Limb (tissue), 2 donors: ENCODE measurements around the gene REN.
A peak's percentile ranks its signal among the peaks of the same experiment; 100 is the strongest.

Source experiments
- DNase-seq, 2 donors: peaks; one replicate each; pipeline ENCODE4 v3.0.0-alpha.2; 2016; ENCODE audit errors: extremely low spot score in 2 of 2

REN gene

DNA sequence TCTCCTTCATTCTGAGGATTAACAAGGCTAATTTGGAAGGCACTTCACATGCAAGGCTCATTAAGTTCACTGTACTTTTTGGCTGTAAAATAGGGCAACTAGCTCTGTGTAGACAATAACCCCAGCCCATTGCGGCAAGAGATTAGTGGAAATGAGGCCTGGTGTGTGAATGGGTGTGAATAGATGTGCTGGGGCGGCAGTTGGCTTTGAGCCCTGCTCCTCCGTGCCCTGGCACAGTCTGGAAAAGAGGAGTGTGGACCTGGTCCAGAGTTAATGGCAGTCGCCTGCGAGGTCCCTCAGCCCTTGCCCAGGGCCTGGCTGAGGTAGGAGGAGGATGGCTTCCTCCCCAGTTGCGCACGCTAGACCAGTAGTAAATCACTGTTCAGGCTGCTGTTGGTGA lies 25.3 kb upstream of the REN start:
- no peak for DNase-seq

DNA sequence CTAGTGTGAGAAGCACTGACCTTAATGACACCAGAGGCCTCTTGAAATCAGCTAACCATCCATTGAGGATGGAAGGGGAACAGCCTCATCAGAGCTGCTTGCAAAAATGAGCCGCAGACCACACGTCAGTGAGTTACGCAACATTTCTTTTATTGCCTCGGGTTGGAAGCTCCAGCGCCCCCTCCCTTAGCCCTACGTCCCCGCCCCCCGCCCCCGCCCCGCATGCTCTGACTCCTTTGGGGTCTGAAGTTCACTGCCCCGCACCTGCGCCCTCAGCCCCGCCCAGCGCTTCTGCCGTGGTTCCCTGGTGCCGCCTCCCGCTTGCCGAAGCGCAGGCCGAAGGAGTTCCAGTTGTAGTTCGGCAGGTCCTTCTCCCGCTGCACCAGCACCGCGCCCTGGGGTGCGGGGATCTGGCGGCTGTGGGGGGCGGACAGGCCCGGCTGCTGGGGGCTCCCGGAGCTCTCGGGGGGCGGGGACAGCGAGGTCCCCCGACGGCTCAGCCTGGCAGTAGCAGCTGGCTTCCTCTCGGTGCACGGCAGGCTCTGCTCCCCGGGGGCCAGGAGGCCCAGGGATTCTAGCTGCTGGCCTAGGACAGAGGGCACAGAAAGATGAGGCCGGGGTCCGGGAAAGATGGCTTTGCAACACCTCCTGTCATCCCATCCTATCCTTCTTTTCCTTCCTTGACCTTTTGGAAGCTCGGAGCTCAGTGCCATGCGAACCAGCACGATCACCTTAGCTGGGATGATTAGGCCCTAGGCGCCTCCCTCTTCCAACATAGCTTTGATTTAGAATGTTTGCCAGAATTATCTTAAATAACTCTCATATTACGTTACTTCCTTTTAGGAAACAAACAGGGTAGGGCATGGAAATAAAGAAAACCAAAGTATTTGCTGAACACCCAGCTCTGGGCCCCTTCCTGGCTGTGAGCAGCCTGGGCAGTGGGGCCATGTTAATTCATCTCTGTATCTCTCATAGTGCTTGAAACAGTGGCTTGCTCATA lies 24.4 kb upstream of the REN start:
- peak; percentile 49 to 62 for DNase-seq

DNA sequence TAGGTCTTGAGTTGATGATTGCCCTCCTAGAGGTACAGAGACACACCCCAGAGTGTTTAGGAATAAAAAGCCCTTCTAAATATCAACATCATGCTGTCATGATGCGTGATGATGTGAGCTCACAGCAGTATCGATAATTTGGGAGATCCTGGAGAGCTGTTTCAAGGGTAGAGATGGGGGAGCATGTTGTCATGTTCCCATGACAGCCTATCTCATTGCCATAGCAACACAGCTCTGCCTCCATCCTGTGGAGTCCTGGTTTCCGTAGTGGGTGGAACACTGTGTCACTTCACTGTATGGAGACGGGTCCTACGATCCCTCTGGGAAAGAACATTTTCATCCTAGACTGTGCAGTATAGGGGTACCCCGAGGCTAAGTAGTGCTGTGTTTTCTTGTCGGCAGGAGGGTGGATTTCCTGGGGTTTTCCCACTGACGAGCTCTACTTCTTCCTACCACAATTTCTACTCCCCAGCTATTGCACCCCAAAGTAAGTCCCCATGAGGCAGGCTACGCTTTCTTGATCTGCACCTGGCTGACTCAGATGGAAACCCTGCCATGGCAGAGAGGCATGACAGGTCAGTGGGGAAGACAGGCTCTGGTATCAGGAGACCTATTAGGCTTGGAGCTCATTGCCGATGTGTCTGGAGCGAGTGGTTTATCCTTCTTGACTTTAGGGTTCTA lies 23.0 kb upstream of the REN start:
- no peak for DNase-seq

DNA sequence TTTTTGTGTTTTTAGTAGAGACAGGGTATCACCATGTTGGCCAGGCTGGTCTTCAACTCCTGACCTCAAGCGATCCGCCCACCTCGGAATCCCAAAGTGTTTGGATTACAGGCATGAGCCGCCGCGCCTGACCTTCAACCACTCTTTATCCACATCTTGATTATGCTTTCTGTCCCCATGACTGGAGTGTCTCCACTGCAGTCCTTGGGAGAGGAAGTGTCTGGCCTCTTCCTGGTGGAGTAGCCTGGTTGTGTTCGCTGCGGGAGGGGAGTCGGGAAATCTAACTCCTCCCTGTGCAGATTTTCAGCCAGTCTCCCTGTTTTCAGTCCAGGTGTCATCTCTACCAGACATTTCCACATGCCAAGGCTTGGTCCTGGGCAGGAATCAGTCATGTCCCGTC lies 20.5 kb upstream of the REN start:
- no peak for DNase-seq

DNA sequence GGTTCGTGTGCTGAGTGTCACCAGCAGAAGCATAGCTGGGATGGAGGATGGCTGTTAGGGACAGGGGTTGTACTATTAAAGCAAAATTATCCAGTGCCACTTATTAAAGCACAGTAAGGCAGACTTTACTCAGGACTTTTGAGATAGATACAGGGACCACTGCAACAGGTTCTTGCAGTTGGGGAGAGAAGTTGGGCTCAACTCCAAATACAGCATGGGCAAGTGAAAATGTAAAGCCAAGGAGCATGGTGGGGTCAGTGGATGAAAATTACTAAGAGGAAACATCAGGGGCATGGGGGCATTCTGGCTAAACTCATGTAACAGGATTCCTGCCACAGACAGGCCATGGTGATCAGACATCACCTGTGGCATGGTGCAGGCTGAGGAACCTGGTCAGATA lies 15.0 kb upstream of the REN start:
- DNase-seq, result no peak

DNA sequence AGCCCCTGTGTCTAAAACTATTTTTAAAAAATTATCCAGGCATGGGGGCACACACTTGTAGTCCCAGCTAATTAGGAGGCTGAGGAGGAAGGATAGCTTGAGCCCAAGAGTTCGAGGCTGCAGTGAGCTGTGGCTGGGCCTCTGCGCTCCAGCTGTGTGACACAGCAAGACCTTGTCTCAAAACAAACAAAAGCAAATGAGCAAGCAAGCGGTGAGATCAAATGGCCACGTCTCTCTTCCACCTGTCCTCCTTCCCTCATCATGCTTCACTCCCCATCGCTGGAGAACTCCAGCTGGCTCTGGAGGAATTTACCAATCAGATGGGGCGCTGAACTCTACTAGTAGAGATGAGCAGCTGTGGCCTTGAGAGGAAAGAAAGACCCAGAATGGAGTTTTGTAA lies 14.0 kb upstream of the REN start:
- no peak for DNase-seq

DNA sequence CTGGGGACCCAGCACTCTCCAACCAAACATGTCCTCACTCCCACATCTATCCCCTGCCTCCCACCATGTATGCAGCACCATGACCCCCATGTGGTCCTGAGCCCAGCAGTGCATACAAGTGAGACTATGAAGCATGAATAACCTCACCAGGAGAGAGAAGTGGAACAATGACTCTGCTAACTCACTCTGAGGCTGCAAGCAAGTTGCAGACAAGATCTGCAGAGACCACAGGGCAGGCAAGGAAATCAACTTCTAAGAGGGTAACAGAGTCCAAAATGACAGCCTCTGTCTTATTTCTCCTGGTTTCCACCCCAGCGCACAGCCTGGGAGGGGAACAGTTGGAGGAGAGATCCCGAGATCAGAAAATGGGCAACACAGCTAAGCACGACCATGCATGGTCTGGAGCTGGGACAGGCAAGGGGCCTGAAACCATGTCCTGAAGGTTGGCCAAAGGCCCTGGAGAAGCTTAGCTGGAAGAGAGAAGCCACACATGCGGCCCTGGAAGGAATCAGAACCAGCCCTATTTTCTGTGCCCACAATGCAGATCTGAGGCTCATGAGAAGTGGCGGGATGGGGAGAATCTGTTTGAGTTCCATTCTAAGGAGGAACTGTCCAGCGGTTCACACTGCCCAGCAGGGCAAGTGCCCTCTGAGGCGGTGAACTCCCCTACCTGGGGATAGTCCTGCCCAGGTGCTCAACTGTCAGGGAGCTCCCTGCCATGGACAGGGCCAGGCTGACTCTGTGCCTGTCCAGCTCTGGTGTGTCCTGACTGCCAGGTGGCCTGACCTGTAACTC lies 12.5 kb upstream of the REN start:
- DNase-seq, result no peak

DNA sequence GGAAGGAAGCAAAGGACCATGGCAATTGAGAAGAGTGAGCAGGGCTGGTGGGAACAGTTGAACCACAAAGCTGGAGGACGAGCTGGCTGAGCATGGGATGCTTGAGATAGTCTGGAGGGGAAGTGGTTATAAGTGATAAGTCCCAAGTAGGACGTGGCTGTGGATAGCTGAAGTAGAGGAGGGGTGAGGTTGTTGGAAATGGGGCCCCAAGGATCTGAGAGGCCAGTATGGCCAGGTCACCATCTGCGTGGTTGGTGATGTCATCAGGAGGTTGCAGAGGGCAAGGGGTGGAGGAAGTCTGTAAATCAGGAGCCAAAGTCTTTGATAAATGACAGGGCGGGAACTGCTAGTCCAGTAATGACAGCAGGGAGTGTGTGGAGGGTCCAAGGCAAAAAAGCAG lies 11.0 kb upstream of the REN start:
- no peak for DNase-seq

DNA sequence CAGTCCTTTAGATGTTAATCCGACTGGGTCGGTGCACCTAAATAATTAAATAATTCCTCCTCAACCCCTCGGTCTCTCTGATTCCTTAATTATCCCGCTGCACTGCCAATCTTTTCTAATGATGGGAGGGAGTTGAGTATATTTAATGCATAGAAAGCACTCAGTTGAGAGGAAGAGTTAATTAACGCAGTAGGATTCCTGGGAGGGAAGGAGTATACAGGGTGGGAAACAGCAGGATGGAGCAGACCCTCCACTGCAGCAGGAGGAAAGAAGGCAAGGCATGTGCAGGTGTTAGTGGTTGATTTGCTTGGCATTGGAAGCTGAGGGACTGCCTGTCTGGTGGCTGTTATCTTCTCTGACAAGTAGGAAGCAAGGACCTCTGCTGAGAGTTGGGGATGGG lies 9.9 kb upstream of the REN start:
- no peak for DNase-seq

DNA sequence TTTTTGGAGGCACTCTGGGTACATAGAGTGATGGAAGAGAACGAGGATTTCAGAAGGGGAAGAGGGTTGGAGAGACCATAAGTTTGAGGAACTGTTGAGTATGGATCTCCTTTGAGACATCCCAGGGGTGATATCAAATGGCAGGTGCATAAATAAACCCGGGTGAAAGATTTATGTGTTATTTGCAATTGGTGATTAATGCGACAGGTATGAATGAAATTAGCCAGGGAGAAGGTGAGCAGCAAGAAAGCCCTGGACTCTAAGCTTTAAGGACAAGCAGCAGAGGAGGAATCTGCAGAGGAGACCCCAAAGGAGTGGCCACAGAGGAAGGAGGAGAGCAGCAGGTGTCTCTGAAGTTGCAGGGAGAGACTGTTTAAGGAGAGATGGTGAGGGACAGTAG lies 8.8 kb upstream of the REN start:
- DNase-seq, result no peak

DNA sequence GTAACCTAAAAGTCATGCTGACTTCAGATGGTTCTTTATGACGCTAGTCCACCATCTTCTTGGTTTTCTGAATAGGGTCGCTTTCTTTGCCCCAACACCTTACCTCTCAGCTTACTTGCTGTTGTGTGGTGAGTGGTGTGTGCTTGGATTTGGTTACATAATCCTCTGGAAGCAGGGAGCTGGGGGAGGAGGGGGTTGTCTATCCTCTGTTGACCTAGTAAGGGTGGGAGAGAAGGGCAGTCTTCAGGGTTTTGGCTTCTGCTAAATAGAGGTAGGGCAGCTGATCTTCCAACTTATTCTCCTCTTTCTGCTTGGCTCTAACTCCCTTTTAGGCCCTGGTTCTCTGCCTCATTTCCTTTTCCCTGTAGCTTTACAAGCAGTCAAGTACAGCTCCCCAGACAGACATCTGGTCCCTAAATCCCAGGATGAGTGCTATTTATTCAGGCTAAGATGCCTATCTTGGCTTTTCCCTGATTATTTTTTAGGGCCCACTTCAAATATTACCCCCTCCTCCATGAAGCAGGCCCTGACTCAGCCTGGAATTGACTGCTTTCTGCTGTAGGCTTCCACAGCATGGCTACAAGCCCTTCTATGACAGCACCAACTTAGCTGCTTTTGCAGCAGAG lies 6.4 kb upstream of the REN start:
- no peak for DNase-seq

DNA sequence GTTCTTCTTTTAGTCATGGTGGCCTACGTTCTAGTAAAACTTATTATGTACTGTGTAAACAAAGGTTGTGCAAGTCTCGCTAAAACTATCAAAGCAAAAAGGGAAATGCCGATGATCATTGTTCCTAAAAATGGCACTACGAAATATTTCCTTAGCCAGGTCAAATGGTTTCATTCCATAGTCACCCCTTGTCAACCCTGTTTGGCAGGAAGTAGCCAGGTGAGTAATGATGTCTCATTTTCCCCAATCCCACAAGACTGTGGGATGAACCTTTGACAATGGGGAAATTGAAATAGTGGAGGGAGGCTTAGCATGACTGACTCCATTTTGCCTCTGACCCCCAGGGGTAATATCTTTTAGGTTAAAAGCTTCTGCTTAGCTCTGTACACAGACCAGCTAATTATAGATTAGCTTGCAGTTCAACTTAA lies 5.6 kb upstream of the REN start:
- DNase-seq, result no peak

DNA sequence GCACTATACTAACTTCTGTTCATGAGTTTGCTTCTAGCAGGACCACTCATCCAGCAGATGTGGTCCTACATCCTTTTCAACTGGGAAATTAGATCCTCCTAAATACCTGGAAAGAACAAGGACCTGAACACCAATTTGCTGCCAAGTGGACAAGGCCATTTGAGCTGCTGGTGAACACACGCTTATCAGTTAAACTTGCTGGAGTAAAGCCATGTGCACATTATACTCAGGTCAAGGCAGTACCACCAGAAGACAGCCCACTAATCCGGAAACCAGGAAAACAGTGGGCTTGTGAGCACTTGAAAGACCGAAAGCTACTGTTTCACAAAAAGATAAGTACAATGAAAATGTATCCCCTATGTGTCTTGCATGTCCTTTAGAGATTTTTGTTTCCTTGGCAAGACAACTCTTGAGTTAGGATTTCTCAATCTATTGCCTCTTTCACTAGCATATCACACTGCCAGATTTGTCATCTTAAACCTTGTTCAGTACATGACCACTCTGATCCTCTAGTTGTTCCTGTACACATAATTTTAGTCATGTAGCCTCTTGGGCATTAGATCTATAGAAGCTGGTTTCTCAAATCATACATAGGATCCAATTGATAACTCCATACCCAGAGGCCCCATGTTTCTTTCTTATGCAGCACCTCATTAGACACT lies 4.5 kb upstream of the REN start:
- DNase-seq, result no peak

DNA sequence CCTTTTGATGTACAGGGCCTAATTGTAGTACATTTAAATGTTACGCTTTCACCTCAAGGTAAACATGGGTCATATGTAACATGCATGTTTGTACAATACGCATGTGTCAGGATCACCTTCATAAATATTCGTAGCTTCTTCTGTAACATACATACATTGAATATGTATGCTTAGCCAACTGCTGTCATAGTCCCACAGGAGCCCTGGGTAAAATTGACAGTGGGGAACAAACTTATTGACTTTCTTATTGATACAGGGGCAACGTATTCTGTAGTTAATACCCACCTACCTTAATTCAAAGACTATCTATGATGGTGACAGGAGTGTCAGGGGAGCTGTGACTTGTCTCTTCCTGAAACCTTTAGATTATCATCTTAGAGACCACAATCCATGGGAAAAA lies 3.7 kb upstream of the REN start:
- DNase-seq, result no peak

DNA sequence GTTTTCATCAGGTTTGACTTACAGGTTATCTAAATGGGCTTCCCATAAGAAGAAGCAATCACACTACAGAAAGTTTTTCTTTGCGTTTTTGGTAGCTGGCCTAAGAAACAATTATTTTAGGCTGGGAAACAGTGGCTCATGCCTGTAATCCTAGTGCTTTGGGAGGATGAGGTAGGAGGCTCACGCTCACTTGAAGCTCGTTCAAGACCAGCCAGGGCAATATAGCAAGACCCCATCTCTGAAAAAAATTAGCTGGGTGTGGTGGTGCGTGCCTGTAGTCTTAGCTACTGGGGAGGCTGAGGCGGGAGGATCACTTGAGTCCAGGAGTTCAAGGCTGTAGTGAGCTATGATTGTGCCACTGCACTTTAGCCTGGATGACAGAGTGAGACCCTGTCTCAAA lies 1.6 kb upstream of the REN start:
- DNase-seq, result no peak

DNA sequence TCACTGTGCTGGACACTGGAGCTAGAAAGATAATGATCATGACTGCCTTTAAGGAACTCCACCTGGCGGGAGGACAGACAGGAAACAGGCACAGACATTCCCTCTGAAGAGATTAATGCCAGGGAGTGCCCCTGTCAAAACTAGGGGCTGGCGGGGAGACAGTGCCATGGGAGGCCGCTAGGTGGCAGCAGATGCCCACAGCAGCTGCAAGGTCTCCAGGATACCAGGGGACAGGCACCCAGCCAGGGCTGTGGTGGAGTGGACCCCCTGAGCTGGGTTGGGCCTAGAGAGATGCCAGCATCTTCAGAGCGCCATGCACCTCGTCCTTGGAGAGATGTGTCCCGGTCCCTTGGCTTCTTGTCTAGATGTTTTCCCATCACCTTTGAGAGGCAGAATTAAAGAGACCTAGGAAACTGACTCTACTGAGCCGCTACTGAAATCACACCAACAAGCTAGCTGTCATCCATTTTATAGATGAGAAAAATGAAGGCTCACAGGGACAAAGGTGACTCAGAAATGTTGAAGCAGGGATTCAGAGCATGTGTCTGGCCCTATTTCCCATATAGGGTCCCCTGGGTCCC lies 3.6 kb downstream of the REN start:
- DNase-seq, result peak; percentile 78 to 90

DNA sequence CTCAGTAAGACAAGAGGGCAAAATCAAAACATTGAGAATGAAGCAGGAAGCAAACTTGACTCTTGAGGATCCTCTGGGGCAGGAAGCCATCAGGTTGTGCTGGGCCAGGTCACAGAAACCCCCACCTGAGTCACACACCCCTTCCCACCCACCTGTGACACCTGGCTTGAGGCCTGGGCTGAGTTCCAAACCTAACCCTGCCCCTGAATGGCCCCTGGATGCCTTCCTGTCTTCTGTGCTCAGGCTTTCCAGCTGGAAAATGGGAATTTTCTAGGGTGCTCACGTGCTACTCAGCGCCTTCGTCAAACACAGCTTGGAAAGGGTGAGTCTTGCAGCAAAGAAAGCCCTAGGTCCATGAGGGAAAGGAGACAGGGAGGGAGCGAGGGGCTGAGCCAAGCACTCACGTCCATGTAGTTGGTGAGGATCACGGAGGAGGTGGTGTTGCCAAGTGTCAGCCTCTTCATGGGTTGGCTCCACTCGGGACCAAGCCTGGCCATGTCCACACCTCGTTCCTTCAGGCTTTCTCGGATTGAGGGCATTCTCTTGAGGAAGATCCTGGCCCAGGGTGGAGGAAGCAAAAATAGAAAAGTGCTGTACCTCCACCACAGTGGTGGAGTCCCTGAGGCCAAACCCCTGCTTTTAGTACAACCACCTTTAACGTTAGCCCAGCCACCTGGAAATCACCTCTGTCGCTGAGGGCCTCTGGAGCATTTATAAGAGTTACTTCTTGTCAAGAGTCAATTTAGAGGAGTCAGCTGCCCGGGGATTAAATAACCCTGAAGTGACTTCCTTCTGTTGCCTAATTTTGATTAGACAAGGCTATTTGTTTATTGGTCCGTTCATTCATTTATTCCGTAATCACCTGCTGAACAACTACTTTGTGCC lies 4.3 kb downstream of the REN start:
- DNase-seq, result no peak

DNA sequence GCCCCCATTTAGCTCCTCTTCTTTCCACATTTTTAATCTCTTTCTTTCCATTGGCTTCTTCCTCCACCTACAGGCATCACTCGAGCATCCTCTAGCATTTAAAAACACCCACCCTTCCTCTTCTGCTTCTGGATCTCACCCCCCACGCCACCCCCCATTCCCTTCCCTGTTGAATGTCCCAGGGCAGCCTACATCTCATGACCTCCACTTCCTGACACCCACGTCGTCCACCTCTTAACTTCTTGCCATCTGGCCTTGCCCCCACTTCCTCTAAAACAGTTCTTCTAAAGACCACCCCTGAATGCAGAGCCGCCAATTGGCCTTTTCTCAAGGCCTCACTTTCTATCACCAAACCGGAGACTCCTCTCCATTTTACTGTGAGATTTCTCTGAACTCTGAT lies 8.2 kb downstream of the REN start:
- DNase-seq, result peak in 1 of 2 donors; percentile 16

DNA sequence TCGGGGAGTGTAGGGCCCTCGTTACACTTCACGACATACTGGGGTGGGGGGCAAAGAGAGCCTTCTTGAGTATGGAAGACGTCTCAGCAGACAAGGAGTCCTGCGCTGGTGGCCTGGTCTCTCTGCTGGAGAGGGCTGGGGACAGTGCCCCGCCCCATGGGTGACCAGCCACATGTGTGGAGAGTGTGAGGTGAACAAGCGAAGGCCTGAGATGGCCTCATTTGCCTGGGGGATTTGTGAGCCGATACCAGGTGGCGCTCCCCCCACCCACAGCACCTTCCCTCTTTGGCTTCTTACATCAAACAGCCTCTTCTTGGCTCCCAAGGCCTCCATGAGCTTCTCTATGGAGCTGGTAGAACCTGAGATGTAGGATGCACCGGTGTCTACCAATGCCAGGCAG lies 10.3 kb downstream of the REN start:
- peak in 1 of 2 donors; percentile 20 for DNase-seq
